Measurements from ENCODE around the gene SLC25A27. TPM values are rescaled to one million over a fixed set of nuclear protein-coding genes. Genes with fewer than 3 reads are reported as not detected.

Gene SLC25A27
- polyA plus RNA-seq, 1 donor: 18.8 TPM

GRCh38 chr6:46651816-46652215, 959 bp upstream of the SLC25A27 start:
- no peak for DNase-seq

GRCh38 chr6:46652232-46652602, 558 bp upstream of the SLC25A27 start:
- DNase-seq: no peak

GRCh38 chr6:46653439-46654195, 842 bp downstream of the SLC25A27 start:
- DNase-seq: no peak

GRCh38 chr6:46655803-46656202, 3.0 kb downstream of the SLC25A27 start:
- DNase-seq: no peak

GRCh38 chr6:46657642-46658041, 4.9 kb downstream of the SLC25A27 start:
- DNase-seq: no peak

GRCh38 chr6:46661483-46661882, 8.7 kb downstream of the SLC25A27 start:
- DNase-seq: no peak

GRCh38 chr6:46667377-46667776, 14.6 kb downstream of the SLC25A27 start:
- DNase-seq: no peak

GRCh38 chr6:46674410-46674809, 21.6 kb downstream of the SLC25A27 start:
- DNase-seq: no peak

- no peak for DNase-seq
These were observed 24.0 kb downstream of the SLC25A27 start for GRCh38 chr6:46676604-46677313.

GRCh38 chr6:46677314-46677654, 24.5 kb downstream of the SLC25A27 start:
- no peak for DNase-seq

GRCh38 chr6:46684771-46685170, 32.0 kb downstream of the SLC25A27 start:
- DNase-seq: no peak

GRCh38 chr6:46687619-46688097, 34.9 kb downstream of the SLC25A27 start, which contains the start of gene TDRD6:
Gene TDRD6 (plus strand): TSS chr6:46687885. CDS start chr6:46688129, 244 bp downstream.
- DNase-seq: no peak

- no peak for DNase-seq
These were observed 35.6 kb downstream of the SLC25A27 start for GRCh38 chr6:46688117-46688965.

- DNase-seq: no peak
These were observed 36.2 kb downstream of the SLC25A27 start for GRCh38 chr6:46688966-46689335.

GRCh38 chr6:46689657-46690056, 36.9 kb downstream of the SLC25A27 start:
- DNase-seq: no peak

- peak; percentile 12 for DNase-seq
These were observed 37.5 kb downstream of the SLC25A27 start for GRCh38 chr6:46690141-46690755.

GRCh38 chr6:46690911-46691451, 38.2 kb downstream of the SLC25A27 start:
- DNase-seq: no peak

GRCh38 chr6:46699970-46700369, 47.2 kb downstream of the SLC25A27 start:
- DNase-seq: no peak

- DNase-seq: peak; percentile 4
These were observed 51.8 kb downstream of the SLC25A27 start for GRCh38 chr6:46704562-46704961.

- DNase-seq: no peak
These were observed 53.7 kb downstream of the SLC25A27 start for GRCh38 chr6:46706464-46706863.

GRCh38 chr6:46711491-46711890, 58.7 kb downstream of the SLC25A27 start:
- no peak for DNase-seq

- no peak for DNase-seq
These were observed 62.4 kb downstream of the SLC25A27 start for GRCh38 chr6:46715141-46715540.

Data from hindlimb muscle (tissue), 1 donor.